Measurements from ENCODE around the gene KCNMA1.

Gene KCNMA1

DNA sequence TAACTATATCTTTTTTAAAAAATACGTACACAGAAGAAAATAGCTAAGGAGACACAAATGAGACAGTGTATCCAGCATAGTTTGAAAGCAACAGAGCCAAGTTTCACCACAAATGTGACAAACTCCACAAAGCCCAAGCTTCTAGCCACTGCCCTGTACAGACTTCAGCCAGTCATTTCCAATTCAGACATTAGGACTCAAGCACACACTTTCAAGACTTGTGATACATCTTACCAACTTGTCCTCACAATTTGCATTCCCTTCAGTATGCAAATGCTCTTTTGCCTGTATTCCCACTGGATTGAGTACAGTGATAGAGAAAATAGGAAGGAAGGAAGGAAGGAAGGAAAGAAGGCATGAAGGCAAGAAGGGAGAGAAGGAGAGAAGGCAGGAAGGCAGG, 510.4 kb downstream of the KCNMA1 start:
- no peaks in the 10 kb centered on the region for H3K36me3 Mint-ChIP-seq (ENCODE audit: low read depth)

DNA sequence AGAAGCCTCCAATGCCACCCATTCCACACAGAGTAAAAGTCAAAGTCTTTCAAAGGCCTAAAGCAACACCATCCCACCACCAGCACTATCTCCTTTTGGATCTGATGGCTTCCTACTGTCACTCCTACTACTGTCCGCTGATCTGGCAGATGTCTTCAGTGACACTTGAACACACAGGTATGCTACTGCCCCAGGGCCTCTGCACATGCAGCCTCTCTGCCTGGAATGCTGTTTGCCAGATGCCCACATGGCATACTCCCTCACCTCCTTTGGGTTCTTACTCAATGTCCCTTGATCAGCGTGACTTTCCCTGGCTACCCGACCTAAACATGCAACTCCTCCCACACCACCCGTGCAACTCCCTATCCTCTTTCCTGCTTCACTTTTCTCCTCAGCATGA, 512.4 kb downstream of the KCNMA1 start:
- Mint-ChIP-seq H3K9me3 (no peaks in the 10 kb centered on the region), H3K4me3 (no peak overlapping the region), H3K27ac (no peak overlapping the region), H3K36me3 (ENCODE audit: low read depth) (no peaks in the 10 kb centered on the region), H3K27me3 (peaks cover 26% of the 10 kb centered on the region), H3K4me1 (ENCODE audit: low read depth) (no peaks in the 10 kb centered on the region)

More for the DNA sequence above, 510.4 kb downstream of the KCNMA1 start:
- Mint-ChIP-seq H3K27me3 (peaks cover 26% of the 10 kb centered on the region), H3K4me3 (no peak overlapping the region), H3K9me3 (no peaks in the 10 kb centered on the region), H3K4me1 (ENCODE audit: low read depth) (no peaks in the 10 kb centered on the region), H3K27ac (no peak overlapping the region)

DNA sequence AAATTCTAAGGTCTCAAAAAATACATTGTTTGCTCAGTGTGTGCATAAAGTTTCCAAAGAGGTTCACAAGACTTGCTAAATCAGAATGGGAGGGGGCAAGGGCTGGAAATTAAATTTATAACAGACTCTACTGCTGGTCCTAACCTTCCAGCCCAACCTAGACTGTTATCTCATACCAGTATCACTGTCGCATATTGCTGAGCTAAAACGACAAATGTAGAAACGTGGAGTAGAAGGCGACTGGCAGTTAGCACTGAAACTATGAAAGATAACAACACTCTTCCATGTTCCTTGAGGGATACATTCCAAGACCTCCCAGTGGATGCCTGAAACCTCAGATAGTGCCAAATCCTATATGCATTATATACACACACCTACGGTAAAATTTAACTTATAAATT, 514.3 kb downstream of the KCNMA1 start:
- peaks cover 42% of the 10 kb centered on the region for H3K27me3 Mint-ChIP-seq
- H3K36me3 Mint-ChIP-seq (ENCODE audit: low read depth) = no peaks in the 10 kb centered on the region
- no peak overlapping the region for H3K27ac Mint-ChIP-seq
- H3K9me3 Mint-ChIP-seq = no peaks in the 10 kb centered on the region
- no peaks in the 10 kb centered on the region for H3K4me1 Mint-ChIP-seq (ENCODE audit: low read depth)
- H3K4me3 Mint-ChIP-seq = no peak overlapping the region

- peaks cover 47% of the 10 kb centered on the region for H3K27me3 Mint-ChIP-seq
Measured at GRCh38 chr10:77121829-77122228, 515.8 kb downstream of the KCNMA1 start.

DNA sequence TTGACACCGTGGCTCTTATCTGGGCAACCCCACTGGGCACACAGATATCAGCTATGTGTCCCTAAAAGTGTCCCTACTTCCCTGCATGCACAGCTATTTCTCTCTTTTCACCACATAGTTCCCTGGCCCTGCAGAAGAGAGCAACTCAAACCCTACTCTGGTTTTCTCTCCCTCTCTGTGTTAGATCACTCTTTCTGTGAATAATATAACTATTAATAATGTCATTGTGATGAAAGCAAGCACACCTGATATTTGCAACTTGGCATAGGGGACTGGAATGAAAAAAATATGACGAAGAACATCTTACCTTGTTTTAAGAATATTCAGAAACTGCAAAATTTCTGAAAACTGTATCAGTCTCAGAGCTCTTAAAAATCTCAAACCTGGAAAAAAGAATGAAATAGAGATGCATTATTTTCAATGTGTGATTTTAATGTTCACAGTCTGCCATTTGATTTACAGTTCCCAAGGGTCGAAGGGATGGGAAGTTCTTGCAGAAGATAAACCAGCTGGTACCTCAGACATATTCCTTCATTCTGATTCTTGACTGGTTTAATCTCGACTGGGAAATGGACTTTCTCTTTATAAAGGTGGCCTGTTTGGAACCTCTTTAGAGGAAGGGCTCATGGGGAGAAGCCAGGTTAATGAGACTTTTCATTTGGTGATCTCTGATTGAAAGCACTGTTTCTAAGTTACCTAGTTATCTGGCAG, 516.8 kb downstream of the KCNMA1 start:
- Mint-ChIP-seq H3K4me3 (no peak overlapping the region), H3K27me3 (peaks cover 53% of the 10 kb centered on the region), H3K27ac (no peak overlapping the region), H3K36me3 (ENCODE audit: low read depth) (no peaks in the 10 kb centered on the region), H3K4me1 (ENCODE audit: low read depth) (no peaks in the 10 kb centered on the region), H3K9me3 (no peaks in the 10 kb centered on the region)

More at GRCh38 chr10:77121829-77122228, 515.8 kb downstream of the KCNMA1 start:
- H3K36me3 Mint-ChIP-seq (ENCODE audit: low read depth) = no peaks in the 10 kb centered on the region
- H3K27ac Mint-ChIP-seq = no peak overlapping the region
- H3K4me3 Mint-ChIP-seq = no peak overlapping the region
- no peaks in the 10 kb centered on the region for H3K4me1 Mint-ChIP-seq (ENCODE audit: low read depth)
- no peaks in the 10 kb centered on the region for H3K9me3 Mint-ChIP-seq

GRCh38 chr10:77120012-77120411, 517.6 kb downstream of the KCNMA1 start:
- Mint-ChIP-seq H3K27me3 (peaks cover 46% of the 10 kb centered on the region), H3K4me1 (ENCODE audit: low read depth) (no peaks in the 10 kb centered on the region)

GRCh38 chr10:77118603-77119282, 518.9 kb downstream of the KCNMA1 start:
- Mint-ChIP-seq H3K36me3 (ENCODE audit: low read depth) (no peaks in the 10 kb centered on the region), H3K27me3 (peaks cover 46% of the 10 kb centered on the region), H3K4me3 (no peak overlapping the region), H3K27ac (no peak overlapping the region), H3K4me1 (ENCODE audit: low read depth) (no peaks in the 10 kb centered on the region), H3K9me3 (no peaks in the 10 kb centered on the region)

More at GRCh38 chr10:77120012-77120411, 517.6 kb downstream of the KCNMA1 start:
- H3K36me3 Mint-ChIP-seq (ENCODE audit: low read depth) = no peaks in the 10 kb centered on the region
- no peak overlapping the region for H3K27ac Mint-ChIP-seq
- no peak overlapping the region for H3K4me3 Mint-ChIP-seq
- no peaks in the 10 kb centered on the region for H3K9me3 Mint-ChIP-seq

- H3K36me3 Mint-ChIP-seq (ENCODE audit: low read depth) = no peaks in the 10 kb centered on the region
- H3K27ac Mint-ChIP-seq = no peak overlapping the region
- peaks cover 45% of the 10 kb centered on the region for H3K27me3 Mint-ChIP-seq
- H3K4me1 Mint-ChIP-seq (ENCODE audit: low read depth) = no peaks in the 10 kb centered on the region
- H3K4me3 Mint-ChIP-seq = no peak overlapping the region
- no peaks in the 10 kb centered on the region for H3K9me3 Mint-ChIP-seq
Measured at GRCh38 chr10:77117501-77117900, 520.1 kb downstream of the KCNMA1 start.

GRCh38 chr10:77116904-77117303, 520.7 kb downstream of the KCNMA1 start:
- Mint-ChIP-seq H3K27me3 (peaks cover 42% of the 10 kb centered on the region), H3K4me3 (no peak overlapping the region), H3K9me3 (no peaks in the 10 kb centered on the region), H3K27ac (no peak overlapping the region), H3K4me1 (ENCODE audit: low read depth) (no peaks in the 10 kb centered on the region), H3K36me3 (ENCODE audit: low read depth) (no peaks in the 10 kb centered on the region)

DNA sequence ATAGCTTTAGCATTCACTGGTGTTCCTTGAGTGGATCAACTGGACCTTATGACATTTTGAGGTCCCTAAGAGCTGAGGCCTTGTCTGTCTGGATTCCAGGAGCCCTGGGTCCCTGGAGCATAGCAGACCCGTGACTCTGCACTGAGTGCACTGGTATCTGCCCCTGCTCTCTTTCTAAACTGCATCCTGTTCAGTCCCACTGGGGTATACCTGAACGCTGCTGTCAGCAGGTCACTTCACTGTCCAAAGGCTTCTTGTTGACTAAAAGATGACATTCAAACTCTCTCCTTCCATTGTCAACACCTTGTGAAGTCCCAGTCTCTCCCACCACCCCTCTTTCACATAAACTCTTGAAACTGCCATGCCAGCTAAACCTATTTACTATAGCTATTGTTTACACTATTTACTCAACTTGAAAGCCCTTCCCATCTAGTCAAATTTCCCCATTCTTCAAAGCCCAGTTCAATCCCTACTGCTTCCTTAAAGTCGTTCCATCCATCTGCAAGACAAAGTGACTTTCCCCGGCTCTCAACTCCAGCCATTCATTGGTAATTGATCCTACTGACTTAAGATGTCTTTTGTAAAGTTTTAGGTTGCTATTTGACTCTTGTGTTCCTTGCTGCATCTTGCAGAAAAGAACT, 523.3 kb downstream of the KCNMA1 start:
- no peaks in the 10 kb centered on the region for H3K9me3 Mint-ChIP-seq

GRCh38 chr10:77111611-77112550, 525.7 kb downstream of the KCNMA1 start:
- Mint-ChIP-seq H3K36me3 (ENCODE audit: low read depth) (no peaks in the 10 kb centered on the region), H3K4me1 (ENCODE audit: low read depth) (no peaks in the 10 kb centered on the region), H3K9me3 (no peaks in the 10 kb centered on the region), H3K27me3 (peaks cover 10% of the 10 kb centered on the region), H3K27ac (no peak overlapping the region), H3K4me3 (no peak overlapping the region)

More for the DNA sequence above, 523.3 kb downstream of the KCNMA1 start:
- no peak overlapping the region for H3K4me3 Mint-ChIP-seq
- H3K36me3 Mint-ChIP-seq (ENCODE audit: low read depth) = no peaks in the 10 kb centered on the region
- H3K27me3 Mint-ChIP-seq = peaks cover 28% of the 10 kb centered on the region
- H3K4me1 Mint-ChIP-seq (ENCODE audit: low read depth) = no peaks in the 10 kb centered on the region
- H3K27ac Mint-ChIP-seq = no peak overlapping the region

DNA sequence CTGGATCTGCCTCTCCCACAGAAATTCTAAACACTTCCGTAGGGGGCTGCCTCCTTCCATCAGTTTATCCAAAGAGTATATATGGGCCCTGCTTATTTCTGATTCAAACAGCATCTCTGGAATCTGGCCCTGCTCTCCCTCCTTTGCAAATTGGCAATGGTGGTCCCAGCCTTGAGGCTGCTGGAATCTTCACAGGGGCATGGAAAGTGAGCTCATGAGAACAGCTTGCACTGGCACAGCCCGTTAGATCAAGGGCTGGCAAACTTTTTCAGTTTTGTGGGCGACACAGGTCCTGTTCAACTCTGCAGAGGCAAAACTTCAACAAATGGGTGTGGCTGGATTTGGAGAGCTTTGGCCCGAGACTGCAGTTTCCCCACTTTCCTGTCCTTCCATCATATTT, 526.9 kb downstream of the KCNMA1 start:
- Mint-ChIP-seq H3K27me3 (peaks cover 4% of the 10 kb centered on the region), H3K27ac (no peak overlapping the region), H3K4me1 (ENCODE audit: low read depth) (no peaks in the 10 kb centered on the region), H3K36me3 (ENCODE audit: low read depth) (no peaks in the 10 kb centered on the region), H3K9me3 (no peaks in the 10 kb centered on the region), H3K4me3 (no peak overlapping the region)

DNA sequence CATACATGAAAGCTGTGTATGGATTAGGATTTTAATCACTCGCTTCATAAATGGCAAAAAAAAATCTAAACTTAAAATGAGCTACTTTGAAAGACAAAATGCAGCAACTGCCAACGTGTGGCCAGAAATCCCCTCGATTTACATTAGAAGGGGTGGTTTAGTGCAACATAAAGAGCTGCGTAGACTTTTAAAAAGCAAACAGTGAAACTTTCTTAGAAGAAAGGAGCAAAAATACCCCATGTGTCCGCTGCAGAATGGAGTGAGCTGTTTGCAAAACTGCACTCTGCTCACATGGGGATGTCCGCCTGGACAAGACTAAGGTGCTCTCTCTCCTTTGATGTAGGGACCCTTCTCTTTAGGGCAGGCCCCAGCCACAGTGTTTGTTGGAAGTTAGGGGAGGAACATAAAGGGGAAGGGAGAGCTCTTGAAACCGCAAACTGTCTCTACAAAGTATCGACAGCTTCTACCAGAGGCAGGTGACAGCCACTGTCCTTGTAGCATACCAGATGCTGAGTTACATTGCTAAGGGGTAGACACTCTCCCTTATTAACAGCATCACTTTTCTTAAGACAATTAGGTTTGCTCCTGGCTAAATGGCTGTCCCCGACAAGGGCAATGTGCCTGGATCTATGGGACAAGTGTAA, 528.1 kb downstream of the KCNMA1 start:
- Mint-ChIP-seq H3K36me3 (ENCODE audit: low read depth) (no peaks in the 10 kb centered on the region), H3K9me3 (no peaks in the 10 kb centered on the region), H3K4me3 (no peak overlapping the region), H3K27ac (no peak overlapping the region), H3K4me1 (ENCODE audit: low read depth) (no peaks in the 10 kb centered on the region), H3K27me3 (peaks cover 2% of the 10 kb centered on the region)

- no peaks in the 10 kb centered on the region for H3K27me3 Mint-ChIP-seq
- no peaks in the 10 kb centered on the region for H3K9me3 Mint-ChIP-seq
- H3K4me3 Mint-ChIP-seq = no peak overlapping the region
- H3K4me1 Mint-ChIP-seq (ENCODE audit: low read depth) = no peaks in the 10 kb centered on the region
- H3K36me3 Mint-ChIP-seq (ENCODE audit: low read depth) = no peaks in the 10 kb centered on the region
- no peak overlapping the region for H3K27ac Mint-ChIP-seq
Measured at GRCh38 chr10:77106676-77107075, 530.9 kb downstream of the KCNMA1 start.
